NCI-H82 (cell line): Measurements from ENCODE around the gene B4GALT1.
"Not testable (repeated sequence)": the region's sequence is repeated elsewhere in the genome, so short reads cannot be mapped to it uniquely, and the experiment has no call there.

Source experiments
- DNase-seq: peaks from one replicate; lab custom pipeline; 2025; lab: John Stamatoyannopoulos, UW

The B4GALT1 gene

GRCh38 chr9:33161589-33162132 lies 5.5 kb downstream of the B4GALT1 start:
- peak; percentile 96 for DNase-seq

GRCh38 chr9:33161011-33161588 lies 6.0 kb downstream of the B4GALT1 start:
- peak; percentile 76 for DNase-seq

- DNase-seq: not testable (repeated sequence)
Observed at GRCh38 chr9:33160446-33160845, 6.7 kb downstream of the B4GALT1 start.

DNA sequence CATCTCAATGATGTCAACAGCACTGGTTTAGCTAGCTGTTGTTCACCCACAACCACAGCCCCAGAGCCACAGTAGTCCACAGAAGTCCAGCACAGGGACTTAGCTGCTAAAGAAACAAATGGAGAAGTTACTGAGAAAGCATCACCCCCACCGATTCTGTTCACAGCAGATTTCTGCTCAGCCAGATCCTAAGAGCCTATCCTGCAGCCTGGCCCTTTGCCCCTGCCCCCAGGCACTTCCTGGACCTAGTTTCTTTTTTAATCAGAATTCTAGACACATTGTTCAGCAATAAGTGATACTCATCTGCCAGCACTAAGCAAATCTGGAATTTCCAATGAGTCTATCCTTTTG lies 7.4 kb downstream of the B4GALT1 start:
- DNase-seq: no peak

DNA sequence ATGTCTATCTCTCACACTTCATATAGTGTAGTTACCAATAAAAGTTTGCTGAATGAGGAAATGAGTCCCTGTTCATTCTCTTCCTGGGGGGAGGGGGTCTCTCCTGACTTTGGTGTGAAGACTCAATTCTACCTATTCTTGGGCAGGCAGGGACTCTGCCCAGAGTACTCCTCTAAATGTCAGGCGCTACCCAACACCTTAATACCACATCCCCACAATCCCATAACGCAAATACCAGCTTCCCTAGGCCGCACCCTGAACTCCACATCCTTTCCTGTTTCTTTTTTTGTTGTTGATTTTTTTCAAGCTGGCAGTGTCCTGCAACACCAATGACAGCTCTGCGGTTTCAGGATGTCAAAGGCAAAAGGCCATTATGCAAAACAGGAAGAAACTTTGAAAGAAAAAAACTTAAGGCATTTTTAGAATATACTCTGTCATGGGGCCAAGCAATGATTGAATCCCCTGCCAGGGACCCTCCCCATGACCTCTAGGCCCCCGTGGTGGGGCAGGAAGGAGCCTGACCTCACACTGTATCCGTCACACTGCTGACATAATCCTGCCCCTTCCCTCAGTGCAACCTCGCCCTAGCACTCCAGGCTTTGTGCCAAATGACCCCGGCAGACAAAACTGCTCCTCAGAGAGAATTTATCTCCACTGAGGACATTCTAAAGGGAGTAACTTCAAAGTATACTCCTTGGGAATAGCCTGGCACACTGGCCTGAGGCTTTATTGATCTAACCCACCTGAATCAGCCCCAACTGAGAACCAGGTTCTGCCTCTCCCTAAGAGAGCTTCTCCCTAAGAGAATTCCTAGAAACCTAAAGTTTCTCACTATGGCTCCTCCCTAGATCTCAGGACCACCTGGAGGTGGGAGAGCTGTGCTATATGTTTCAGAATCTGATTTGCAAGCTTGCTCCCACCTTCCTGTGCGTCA lies 8.0 kb downstream of the B4GALT1 start:
- peak; percentile 30 for DNase-seq

DNA sequence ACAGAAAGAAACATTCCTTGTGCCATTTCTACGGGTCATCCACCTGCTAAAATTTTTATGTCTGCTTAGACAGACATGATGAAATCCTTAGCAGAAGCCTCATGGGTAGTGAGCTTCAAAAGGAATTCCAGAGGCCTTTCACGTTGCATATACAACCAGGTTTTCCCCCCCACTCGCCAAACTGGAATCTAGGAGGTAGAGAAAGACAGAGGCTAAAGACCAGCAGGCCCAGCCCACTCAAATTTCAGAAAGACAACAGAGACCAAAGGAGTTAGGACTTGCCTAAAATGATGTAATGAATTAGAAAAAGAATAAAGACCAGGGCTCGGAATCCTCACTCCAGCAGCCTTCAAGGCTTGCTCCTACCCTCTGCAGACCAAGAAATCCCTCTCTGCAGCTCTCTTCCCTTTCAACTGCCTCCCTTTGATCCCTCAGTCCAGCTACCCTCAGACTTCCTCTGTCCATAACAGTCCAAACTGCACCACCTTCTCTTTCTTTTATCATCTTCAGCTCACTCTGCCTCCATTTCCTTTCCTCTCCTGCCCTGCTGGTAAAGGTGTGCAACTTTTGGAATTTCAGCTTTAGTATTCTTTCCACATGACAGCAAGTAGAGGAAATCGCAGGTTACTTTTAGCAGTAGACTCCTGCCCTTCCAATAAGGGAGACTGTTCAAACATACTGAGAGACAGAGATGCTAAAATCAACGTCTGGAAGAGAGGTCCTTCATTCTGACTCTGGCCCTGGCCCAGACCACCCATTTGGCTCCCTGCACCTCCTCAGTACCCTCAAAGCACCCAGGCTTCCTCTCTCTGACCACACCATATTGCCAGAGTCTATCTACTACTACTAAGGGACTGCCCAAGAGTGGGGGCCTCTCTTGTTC lies 8.9 kb downstream of the B4GALT1 start:
- DNase-seq: no peak

DNA sequence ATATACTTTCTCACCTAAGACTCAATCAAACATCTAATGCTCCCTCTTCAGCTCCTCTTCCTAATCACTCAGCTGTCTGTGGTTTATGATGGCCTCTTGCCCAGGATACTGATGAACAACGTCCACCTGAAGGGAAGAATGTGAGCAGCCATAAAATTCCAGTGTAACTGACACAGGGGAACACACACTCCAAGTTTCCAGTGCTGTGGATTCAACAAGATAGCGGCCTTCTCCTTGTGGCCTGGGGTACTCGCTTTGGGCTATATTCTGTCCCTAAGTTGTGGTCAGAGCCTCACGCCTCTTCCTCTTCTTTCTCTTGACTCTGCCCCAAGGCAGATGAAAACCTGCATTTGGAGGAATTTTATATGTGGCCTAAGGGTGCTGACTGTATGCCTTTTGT lies 11.7 kb downstream of the B4GALT1 start:
- DNase-seq: no peak

DNA sequence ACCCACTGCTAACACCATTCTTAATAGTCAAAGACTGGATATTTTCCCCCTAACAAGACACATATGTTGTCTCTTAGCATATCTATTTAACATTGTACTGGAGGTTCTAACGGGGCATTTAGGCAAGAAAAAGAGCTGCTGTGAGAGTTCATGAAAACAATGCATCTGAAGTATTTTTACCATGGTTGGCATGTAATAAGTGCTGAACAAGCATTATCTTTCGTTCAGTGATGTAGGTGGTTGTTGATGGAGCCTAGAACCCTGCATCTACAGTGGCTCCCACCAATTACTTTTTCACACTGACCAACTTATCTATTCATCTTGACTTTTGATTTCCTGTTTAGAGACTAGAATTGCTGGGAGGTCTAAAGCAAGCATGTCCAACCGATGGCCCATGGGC lies 12.8 kb downstream of the B4GALT1 start:
- no peak for DNase-seq

- DNase-seq: no peak
Observed at GRCh38 chr9:33153666-33154065, 13.5 kb downstream of the B4GALT1 start.

- DNase-seq: no peak
Observed at GRCh38 chr9:33153001-33153400, 14.1 kb downstream of the B4GALT1 start.

DNA sequence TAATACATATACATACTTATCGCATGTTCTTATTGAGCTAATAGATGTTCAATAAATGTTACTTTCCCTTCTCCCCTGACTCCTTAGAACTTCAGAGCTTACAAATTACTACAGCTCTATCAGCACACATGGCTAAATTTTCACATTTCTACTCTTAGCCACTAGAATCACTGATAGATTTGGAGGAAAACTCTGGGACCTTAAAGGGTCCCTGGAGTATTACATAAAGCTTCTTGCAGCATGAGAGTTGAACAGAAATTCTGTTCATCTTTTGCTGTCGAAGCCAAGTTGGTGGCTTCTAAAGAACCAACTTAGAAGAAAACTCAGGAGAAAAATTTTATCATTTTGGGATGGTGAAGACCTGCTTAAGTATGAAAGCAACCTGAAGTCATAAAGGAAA lies 15.5 kb downstream of the B4GALT1 start:
- no peak for DNase-seq

- peak; percentile 91 for DNase-seq
Observed at GRCh38 chr9:33151007-33151557, 16.1 kb downstream of the B4GALT1 start.

- no peak for DNase-seq
Observed at GRCh38 chr9:33148367-33149014, 18.6 kb downstream of the B4GALT1 start.

DNA sequence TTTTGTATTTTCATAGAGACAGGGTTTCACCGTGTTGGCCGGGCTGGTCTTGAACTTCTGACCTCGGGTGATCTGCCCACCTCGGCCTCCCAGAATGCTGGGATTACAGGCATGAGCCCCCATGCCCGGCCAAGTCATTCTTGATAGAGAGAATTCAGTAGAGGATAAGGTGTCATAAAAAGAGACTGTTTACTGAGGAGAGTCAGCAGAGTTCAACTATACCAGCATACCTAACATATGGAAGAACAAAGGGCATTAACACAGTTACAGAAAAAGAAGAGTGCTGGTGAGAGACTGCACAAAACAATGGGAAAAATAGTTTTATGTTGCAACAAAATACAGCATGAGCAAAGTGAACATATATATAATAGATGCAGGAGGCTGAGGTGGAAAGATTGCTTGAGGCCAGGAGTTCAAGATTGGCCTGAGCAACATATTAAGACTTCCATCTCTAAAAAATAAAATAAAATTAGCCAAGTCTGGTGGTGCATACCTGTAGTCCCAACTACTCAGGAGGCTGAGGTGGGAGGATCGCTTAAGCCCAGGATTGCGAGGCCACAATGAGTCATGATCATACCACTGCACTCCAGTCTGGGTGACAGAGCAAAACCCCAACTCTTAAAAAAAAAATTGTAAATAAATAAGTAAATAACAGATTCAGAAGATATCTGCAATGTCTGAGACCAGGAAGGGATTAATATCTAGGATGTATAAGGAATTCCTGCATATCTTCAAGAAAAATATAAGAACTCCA lies 19.5 kb downstream of the B4GALT1 start:
- DNase-seq: no peak

- DNase-seq: no peak
Observed at GRCh38 chr9:33146298-33146697, 20.8 kb downstream of the B4GALT1 start.

- DNase-seq: no peak
Observed at GRCh38 chr9:33144551-33144950, 22.6 kb downstream of the B4GALT1 start.

GRCh38 chr9:33143241-33143661 lies 23.9 kb downstream of the B4GALT1 start:
- no peak for DNase-seq

DNA sequence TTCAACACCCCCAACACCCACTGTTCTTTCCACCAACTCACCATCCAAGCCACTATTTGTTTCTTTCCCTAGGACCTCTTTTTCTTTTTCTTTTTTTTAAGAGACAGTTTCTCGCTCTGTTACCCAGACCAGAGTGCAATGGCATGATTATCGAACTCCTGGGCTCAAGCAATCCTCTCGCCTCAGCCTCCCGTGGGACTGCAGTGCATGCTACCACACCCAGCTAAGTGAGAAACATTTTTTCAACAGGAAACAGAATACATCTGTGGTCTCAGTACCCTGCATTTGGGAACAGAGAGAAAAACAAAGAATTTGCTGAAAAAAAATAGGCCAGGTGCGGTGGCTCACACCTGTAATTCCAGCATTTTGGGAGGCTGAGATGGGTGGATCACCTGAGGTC lies 24.6 kb downstream of the B4GALT1 start:
- no peak for DNase-seq

GRCh38 chr9:33140401-33141360 lies 26.5 kb downstream of the B4GALT1 start:
- DNase-seq: peak; percentile 48
